Ishikawa (cell line): ENCODE results near the gene HCN4.
A peak's percentile ranks its signal among the peaks of the same experiment; 100 is the strongest.

Experiments used
- CEBPB ChIP-seq: IDR thresholded peaks from 2 replicates; pipeline ENCODE4 v1.6.1; 2012
- CREB1 ChIP-seq: IDR thresholded peaks from 2 replicates; pipeline ENCODE4 v1.6.1; 2012; ENCODE audit warnings: low read depth
- EGR1 ChIP-seq: IDR thresholded peaks from 2 replicates; pipeline ENCODE4 v1.6.1; 2012
- EP300 ChIP-seq: IDR thresholded peaks from 2 replicates; pipeline ENCODE4 v1.6.1; 2012; ENCODE audit warnings: borderline replicate concordance
- FOXM1 ChIP-seq: IDR thresholded peaks from 2 replicates; pipeline ENCODE4 v1.6.1; 2012; ENCODE audit warnings: low read depth, borderline replicate concordance
- MAX ChIP-seq: IDR thresholded peaks from 2 replicates; pipeline ENCODE4 v1.6.1; 2012
- NFIC ChIP-seq: IDR thresholded peaks from 2 replicates; pipeline ENCODE4 v1.6.1; 2012
- RAD21 ChIP-seq: IDR thresholded peaks from 2 replicates; pipeline ENCODE4 v1.6.1; 2012; ENCODE audit warnings: low read depth
- REST ChIP-seq: IDR thresholded peaks from 2 replicates; pipeline ENCODE4 v1.6.1; 2012; ENCODE audit warnings: low read depth, mild to moderate bottlenecking
- TAF1 ChIP-seq: IDR thresholded peaks from 2 replicates; pipeline ENCODE4 v1.6.1; 2012; ENCODE audit warnings: low read depth, mild to moderate bottlenecking
- TCF12 ChIP-seq: IDR thresholded peaks from 2 replicates; pipeline ENCODE4 v1.6.1; 2012; ENCODE audit warnings: low read depth
- TEAD4 ChIP-seq: IDR thresholded peaks from 2 replicates; pipeline ENCODE4 v1.6.1; 2012
- USF1 ChIP-seq: IDR thresholded peaks from 2 replicates; pipeline ENCODE4 v1.6.1; 2012
- YY1 ChIP-seq: IDR thresholded peaks from 2 replicates; pipeline ENCODE4 v1.6.1; 2012; ENCODE audit warnings: low read depth
- ZBTB7A ChIP-seq: IDR thresholded peaks from 2 replicates; pipeline ENCODE4 v1.6.1; 2012; ENCODE audit warnings: low read depth

The HCN4 gene

GRCh38 chr15:73394782-73395181 lies 26.0 kb upstream of the HCN4 start:
- no peak for TF ChIP-seq RAD21
- no peak for TF ChIP-seq CEBPB
- no peak for TF ChIP-seq TEAD4
- TF ChIP-seq NFIC = no peak
- no peak for TF ChIP-seq MAX
- TF ChIP-seq ZBTB7A = no peak
- no peak for TF ChIP-seq TAF1

- TF ChIP-seq ZBTB7A = no peak
- no peak for TF ChIP-seq EP300
- no peak for TF ChIP-seq FOXM1
- TF ChIP-seq NFIC = no peak
- no peak for TF ChIP-seq TEAD4
Measured at GRCh38 chr15:73393336-73393735, 24.6 kb upstream of the HCN4 start.

- TF ChIP-seq CREB1 (no peak), RAD21 (no peak), CEBPB (no peak), NFIC (no peak), TEAD4 (no peak), EP300 (no peak), YY1 (no peak), USF1 (no peak), REST (no peak), TCF12 (no peak), EGR1 (no peak), MAX (no peak), FOXM1 (no peak), ZBTB7A (no peak), TAF1 (no peak)
Measured at GRCh38 chr15:73392025-73392424, 23.3 kb upstream of the HCN4 start.

- TF ChIP-seq TAF1 = no peak
- TF ChIP-seq REST = peak; percentile 68
- peak; percentile 32 for TF ChIP-seq USF1
Measured at GRCh38 chr15:73391128-73391872, 22.5 kb upstream of the HCN4 start.

GRCh38 chr15:73389971-73390544 lies 21.3 kb upstream of the HCN4 start:
- TF ChIP-seq CEBPB = no peak
- TF ChIP-seq TCF12 = no peak
- TF ChIP-seq REST = no peak
- TF ChIP-seq FOXM1 = no peak
- no peak for TF ChIP-seq USF1
- no peak for TF ChIP-seq MAX
- TF ChIP-seq RAD21 = no peak
- no peak for TF ChIP-seq EGR1
- TF ChIP-seq EP300 = no peak
